Body of pancreas (tissue), 4 donors: ENCODE measurements around the gene USP14.

Experiments used
- CTCF ChIP-seq, 7 experiments: fragments of 450-650 bp in 4 of 7; fragments of 200-600 bp in 3 of 7; sonication (generic) in 3 of 7; IDR thresholded peaks; one replicate each; pipeline ENCODE4 v1.5.1; 2016 to 2019; ENCODE audit warnings: antibody characterized with exemption in 7 of 7
- POLR2A ChIP-seq, 3 donors: fragments of 450-650 bp; IDR thresholded peaks; one replicate each; pipeline ENCODE4 v1.6.1; 2016; ENCODE audit warnings: antibody characterized with exemption in 3 of 3, mild to moderate bottlenecking in 2 of 3

- TF ChIP-seq CTCF (IDR thresholded peaks at IDR 0.05) (no peak), POLR2A (IDR thresholded peaks at IDR 0.05) (no peak)
These were observed 89.7 kb downstream of the USP14 start for GRCh38 chr18:248053-248452.
